ENCODE measurements around the gene ARHGEF39. TPM values are rescaled to one million over a fixed set of nuclear protein-coding genes. Genes with fewer than 3 reads are reported as not detected.
A peak's percentile ranks its signal among the peaks of the same experiment; 100 is the strongest.

Gene ARHGEF39
- total RNA-seq, 2 experiments from 2014 or later = 17.2 to 17.3 TPM

- DNase-seq = no peak
- Mint-ChIP-seq H3K4me1 (ENCODE audit: low read depth) (peaks cover 9% of the 10 kb centered on the region), H3K27me3 (ENCODE audit: low read depth) (no peaks in the 10 kb centered on the region), H3K27ac (no peak overlapping the region), H3K9me3 (ENCODE audit: insufficient read depth) (no peaks in the 10 kb centered on the region), H3K36me3 (ENCODE audit: low read depth) (no peaks in the 10 kb centered on the region), H3K4me3 (no peak overlapping the region)
- no peak for ATAC-seq
- ChIA-PET CTCF (interaction anchor here (1.0 to 3.3 kb wide), 4 partner anchors 10 to 25 kb away, joined by 3 to 20 read pairs (median 4); partner anchors contain the start of genes CCDC107 and RMRP), POLR2A (interaction anchor here (0.7 to 1.4 kb wide), 2 partner anchors 9 to 18 kb away, joined by 3 to 5 read pairs; partner anchors contain the start of gene ARHGEF39)
Observed at GRCh38 chr9:35683323-35683722, 18.3 kb upstream of the ARHGEF39 start.

GRCh38 chr9:35682520-35683315, 17.7 kb upstream of the ARHGEF39 start:
- Mint-ChIP-seq H3K4me3 (no peak overlapping the region), H3K27ac (no peak overlapping the region), H3K27me3 (ENCODE audit: low read depth) (no peaks in the 10 kb centered on the region), H3K4me1 (ENCODE audit: low read depth) (peaks cover 5% of the 10 kb centered on the region), H3K36me3 (ENCODE audit: low read depth) (no peaks in the 10 kb centered on the region), H3K9me3 (ENCODE audit: insufficient read depth) (no peaks in the 10 kb centered on the region)
- DNase-seq = no peak
- CTCF ChIA-PET = interaction anchor here (1.0 to 3.3 kb wide), 3 partner anchors 13 to 24 kb away, joined by 3 to 20 read pairs (median 5); partner anchors contain the start of genes CCDC107 and RMRP
- POLR2A ChIA-PET = interaction anchor here (1.4 kb wide), 1 partner anchor 17 kb away, joined by 5 read pairs; the partner anchor contains the start of gene ARHGEF39
- no peak for ATAC-seq

GRCh38 chr9:35682051-35682450, 17.1 kb upstream of the ARHGEF39 start:
- Mint-ChIP-seq H3K36me3 (ENCODE audit: low read depth) (no peaks in the 10 kb centered on the region), H3K9me3 (ENCODE audit: insufficient read depth) (no peaks in the 10 kb centered on the region), H3K4me3 (no peak overlapping the region), H3K27me3 (ENCODE audit: low read depth) (no peaks in the 10 kb centered on the region), H3K27ac (no peak overlapping the region), H3K4me1 (ENCODE audit: low read depth) (peaks cover 2% of the 10 kb centered on the region)
- no peak for DNase-seq
- ChIA-PET CTCF (interaction anchor here (3.3 kb wide), 1 partner anchor 14 kb away, joined by 20 read pairs; no protein-coding TSS in a partner anchor), POLR2A (no interaction called here)
- ATAC-seq = no peak

GRCh38 chr9:35681341-35682002, 16.5 kb upstream of the ARHGEF39 start:
- Mint-ChIP-seq H3K4me1 (ENCODE audit: low read depth) (peaks cover 1% of the 10 kb centered on the region), H3K27me3 (ENCODE audit: low read depth) (peaks cover 1% of the 10 kb centered on the region), H3K9me3 (ENCODE audit: insufficient read depth) (no peaks in the 10 kb centered on the region), H3K36me3 (ENCODE audit: low read depth) (no peaks in the 10 kb centered on the region), H3K4me3 (no peak overlapping the region), H3K27ac (no peak overlapping the region)
- ChIA-PET POLR2A (no interaction called here), CTCF (interaction anchor here (2.6 kb wide), 1 partner anchor 15 kb away, joined by 12 read pairs; no protein-coding TSS in a partner anchor)
- ATAC-seq = no peak
- DNase-seq = no peak

- no peak overlapping the region for H3K27ac Mint-ChIP-seq
- DNase-seq (no peak), ATAC-seq (no peak)
- peaks cover 4% of the 10 kb centered on the region for H3K27me3 Mint-ChIP-seq (ENCODE audit: low read depth)
- ChIA-PET CTCF (interaction anchor here (1.0 to 2.6 kb wide), 4 partner anchors 11 to 155 kb away, joined by 3 to 12 read pairs (median 4); no protein-coding TSS in a partner anchor), POLR2A (interaction anchor here (1.2 kb wide), 1 partner anchor 9 kb away, joined by 3 read pairs; no protein-coding TSS in a partner anchor)
- no peaks in the 10 kb centered on the region for H3K36me3 Mint-ChIP-seq (ENCODE audit: low read depth)
- H3K4me3 Mint-ChIP-seq = no peak overlapping the region
- peaks cover 9% of the 10 kb centered on the region for H3K4me1 Mint-ChIP-seq (ENCODE audit: low read depth)
- no peaks in the 10 kb centered on the region for H3K9me3 Mint-ChIP-seq (ENCODE audit: insufficient read depth)
Observed at GRCh38 chr9:35680331-35681105, 15.5 kb upstream of the ARHGEF39 start.

- ATAC-seq (no peak), DNase-seq (no peak)
- H3K9me3 Mint-ChIP-seq (ENCODE audit: insufficient read depth) = no peaks in the 10 kb centered on the region
- no peak overlapping the region for H3K27ac Mint-ChIP-seq
- POLR2A ChIA-PET = interaction anchor here (1.2 kb wide), 1 partner anchor 8 kb away, joined by 3 read pairs; no protein-coding TSS in a partner anchor
- peaks cover 4% of the 10 kb centered on the region for H3K27me3 Mint-ChIP-seq (ENCODE audit: low read depth)
- peaks cover 11% of the 10 kb centered on the region for H3K4me1 Mint-ChIP-seq (ENCODE audit: low read depth)
- CTCF ChIA-PET = interaction anchor here (1.0 to 2.6 kb wide), 6 partner anchors 11 to 155 kb away, joined by 3 to 12 read pairs (median 4); partner anchors contain the start of genes CCDC107 and RMRP
- H3K4me3 Mint-ChIP-seq = no peak overlapping the region
- H3K36me3 Mint-ChIP-seq (ENCODE audit: low read depth) = no peaks in the 10 kb centered on the region
Observed at GRCh38 chr9:35679766-35680330, 14.9 kb upstream of the ARHGEF39 start.

GRCh38 chr9:35679091-35679490, 14.1 kb upstream of the ARHGEF39 start:
- Mint-ChIP-seq H3K27ac (no peak overlapping the region), H3K4me1 (ENCODE audit: low read depth) (peaks cover 15% of the 10 kb centered on the region), H3K36me3 (ENCODE audit: low read depth) (no peaks in the 10 kb centered on the region), H3K27me3 (ENCODE audit: low read depth) (peaks cover 11% of the 10 kb centered on the region), H3K4me3 (no peak overlapping the region), H3K9me3 (ENCODE audit: insufficient read depth) (no peaks in the 10 kb centered on the region)
- CTCF ChIA-PET = interaction anchor here (1.1 to 2.6 kb wide), 5 partner anchors 10 to 49 kb away, joined by 3 to 12 read pairs (median 4); partner anchors contain the start of genes CCDC107 and RMRP
- POLR2A ChIA-PET = no interaction called here
- no peak for DNase-seq
- no peak for ATAC-seq

GRCh38 chr9:35675732-35676392, 10.9 kb upstream of the ARHGEF39 start:
- Mint-ChIP-seq H3K4me3 (peak overlapping the region; percentile 62), H3K27me3 (ENCODE audit: low read depth) (peaks cover 19% of the 10 kb centered on the region), H3K36me3 (ENCODE audit: low read depth) (no peaks in the 10 kb centered on the region), H3K4me1 (ENCODE audit: low read depth) (peaks cover 15% of the 10 kb centered on the region), H3K27ac (no peak overlapping the region), H3K9me3 (ENCODE audit: insufficient read depth) (no peaks in the 10 kb centered on the region)
- ChIA-PET POLR2A (interaction anchor here (0.6 to 1.7 kb wide), 3 partner anchors 12 to 79 kb away, joined by 3 read pairs; partner anchors contain the start of gene SIT1), CTCF (interaction anchor here (0.7 to 4.3 kb wide), 9 partner anchors 11 to 206 kb away, joined by 3 to 32 read pairs (median 4); partner anchors contain the start of genes ARHGEF39, CCDC107 and RMRP)
- DNase-seq = peak; percentile 38
- peak; percentile 62 for ATAC-seq

- ATAC-seq (peak; percentile 35), DNase-seq (no peak)
- H3K36me3 Mint-ChIP-seq (ENCODE audit: low read depth) = no peaks in the 10 kb centered on the region
- peaks cover 15% of the 10 kb centered on the region for H3K4me1 Mint-ChIP-seq (ENCODE audit: low read depth)
- CTCF ChIA-PET = interaction anchor here (0.7 to 4.3 kb wide), 9 partner anchors 10 to 207 kb away, joined by 3 to 32 read pairs (median 4); partner anchors contain the start of genes ARHGEF39, CCDC107 and RMRP
- peaks cover 21% of the 10 kb centered on the region for H3K27me3 Mint-ChIP-seq (ENCODE audit: low read depth)
- H3K27ac Mint-ChIP-seq = no peak overlapping the region
- no peaks in the 10 kb centered on the region for H3K9me3 Mint-ChIP-seq (ENCODE audit: insufficient read depth)
- POLR2A ChIA-PET = interaction anchor here (0.6 to 1.7 kb wide), 3 partner anchors 11 to 79 kb away, joined by 3 read pairs; partner anchors contain the start of gene SIT1
- peak overlapping the region; percentile 62 for H3K4me3 Mint-ChIP-seq
Observed at GRCh38 chr9:35675204-35675603, 10.2 kb upstream of the ARHGEF39 start.

GRCh38 chr9:35674025-35674361, 9.0 kb upstream of the ARHGEF39 start:
- H3K36me3 Mint-ChIP-seq (ENCODE audit: low read depth) = no peaks in the 10 kb centered on the region
- CTCF ChIA-PET = interaction anchor here (1.1 to 4.3 kb wide), 3 partner anchors 15 to 22 kb away, joined by 4 to 32 read pairs (median 7); no protein-coding TSS in a partner anchor
- H3K27me3 Mint-ChIP-seq (ENCODE audit: low read depth) = peaks cover 21% of the 10 kb centered on the region
- H3K4me3 Mint-ChIP-seq = no peak overlapping the region
- POLR2A ChIA-PET = no interaction called here
- H3K4me1 Mint-ChIP-seq (ENCODE audit: low read depth) = peaks cover 15% of the 10 kb centered on the region
- H3K9me3 Mint-ChIP-seq (ENCODE audit: insufficient read depth) = no peaks in the 10 kb centered on the region
- no peak overlapping the region for H3K27ac Mint-ChIP-seq
- DNase-seq (no peak), ATAC-seq (no peak)
